ENCODE measurements around the gene KPNA6.
"Not testable (repeated sequence)": the region's sequence is repeated elsewhere in the genome, so short reads cannot be mapped to it uniquely, and the experiment has no call there.

The KPNA6 gene

DNA sequence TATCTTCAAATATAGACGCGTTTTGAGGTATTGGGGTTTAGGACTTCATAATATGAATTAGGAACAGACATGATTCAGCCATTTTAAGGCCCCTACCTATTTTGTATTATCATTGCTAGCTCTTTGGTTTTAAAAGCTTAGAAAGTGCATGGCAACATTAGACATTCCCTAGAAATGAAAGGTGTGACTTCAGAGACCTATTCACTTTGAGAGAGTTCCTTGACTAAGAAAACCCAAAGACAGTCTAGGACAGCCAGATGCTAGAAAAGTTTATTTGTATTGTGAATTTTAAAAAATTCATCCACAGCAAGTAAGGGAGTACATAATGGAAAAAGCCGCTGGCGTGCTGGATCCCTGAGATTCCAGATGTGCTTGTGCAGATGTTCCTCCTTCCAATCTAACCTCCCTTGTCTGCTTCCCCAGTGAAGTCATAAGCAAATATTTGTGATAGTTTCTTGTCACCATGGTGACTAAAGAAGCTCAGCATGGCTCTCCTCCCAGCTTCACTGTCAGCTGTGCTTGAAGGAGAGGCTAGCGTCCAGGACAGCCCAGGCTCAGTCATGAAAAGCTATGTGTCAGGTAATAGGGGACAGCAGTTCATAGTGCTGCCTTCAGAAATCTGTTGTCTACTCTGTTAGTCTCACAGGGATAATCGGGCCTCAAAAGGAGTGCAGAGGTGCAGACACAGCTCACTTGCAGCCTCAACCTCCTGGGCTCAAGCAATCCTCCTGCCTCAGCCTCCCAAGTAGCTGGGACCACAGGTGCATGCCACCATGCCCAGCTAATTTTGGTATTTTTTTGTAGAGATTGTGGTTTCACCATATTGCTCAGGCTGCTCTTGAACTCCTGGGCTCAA, 34.8 kb downstream of the KPNA6 start:
- no peak for DNase-seq (ENCODE audit: low spot score)

DNA sequence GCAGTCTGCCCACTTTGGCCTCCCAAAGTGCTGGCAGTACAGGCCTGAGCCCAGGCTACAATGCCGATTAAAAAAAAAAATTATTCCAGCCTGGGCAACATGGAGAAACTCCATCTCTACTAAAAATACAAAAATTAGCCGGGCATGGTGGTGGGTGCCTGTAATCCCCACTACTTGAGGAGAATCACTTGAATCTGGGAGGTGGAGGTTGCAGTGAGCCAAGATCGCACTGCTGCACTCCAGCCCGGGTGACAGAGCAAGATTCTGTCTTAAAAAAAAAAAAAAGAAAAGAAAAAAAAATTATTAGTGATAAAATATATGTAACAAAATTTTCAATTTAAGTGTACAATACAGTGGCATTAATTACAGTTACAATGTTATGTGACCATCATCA, 35.4 kb downstream of the KPNA6 start:
- not testable (repeated sequence) for DNase-seq (ENCODE audit: low spot score)

DNA sequence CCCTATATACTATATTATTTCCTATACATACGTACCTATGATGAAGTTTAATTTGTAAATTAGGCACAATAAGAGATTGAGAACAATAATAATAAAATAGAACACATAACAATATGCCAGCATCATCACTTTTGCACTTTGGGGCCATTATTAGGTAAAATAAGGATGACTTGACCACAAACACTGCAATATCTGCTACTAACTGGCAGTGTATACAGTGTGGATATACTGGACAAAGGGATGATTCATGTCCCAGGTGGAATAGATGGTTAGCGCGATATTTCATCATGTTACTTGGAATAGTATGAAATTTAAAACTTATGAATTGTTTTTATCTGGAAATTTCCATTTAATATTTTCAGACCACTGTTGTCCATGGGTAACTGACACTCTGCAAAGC, 36.2 kb downstream of the KPNA6 start:
- DNase-seq (ENCODE audit: low spot score): no peak

DNA sequence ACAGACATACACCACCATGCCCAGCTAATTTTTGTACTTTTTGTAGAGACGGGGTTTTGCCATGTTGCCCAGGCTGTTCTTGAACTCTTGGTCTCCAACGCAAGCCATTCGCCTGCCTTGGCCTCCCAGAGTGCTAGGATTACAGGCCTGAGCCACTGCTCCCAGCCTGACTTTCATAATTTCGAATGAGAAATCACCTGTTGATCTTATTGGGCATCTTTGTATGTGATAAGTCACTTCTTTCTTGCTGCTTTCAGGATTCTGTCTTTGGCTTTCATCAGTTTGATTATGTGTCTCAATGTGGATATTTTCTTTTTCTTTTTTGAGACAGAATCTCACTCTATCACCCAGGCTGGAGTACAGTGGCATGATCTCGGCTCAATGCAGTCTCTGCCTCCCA, 39.9 kb downstream of the KPNA6 start:
- not testable (repeated sequence) for DNase-seq (ENCODE audit: low spot score)

DNA sequence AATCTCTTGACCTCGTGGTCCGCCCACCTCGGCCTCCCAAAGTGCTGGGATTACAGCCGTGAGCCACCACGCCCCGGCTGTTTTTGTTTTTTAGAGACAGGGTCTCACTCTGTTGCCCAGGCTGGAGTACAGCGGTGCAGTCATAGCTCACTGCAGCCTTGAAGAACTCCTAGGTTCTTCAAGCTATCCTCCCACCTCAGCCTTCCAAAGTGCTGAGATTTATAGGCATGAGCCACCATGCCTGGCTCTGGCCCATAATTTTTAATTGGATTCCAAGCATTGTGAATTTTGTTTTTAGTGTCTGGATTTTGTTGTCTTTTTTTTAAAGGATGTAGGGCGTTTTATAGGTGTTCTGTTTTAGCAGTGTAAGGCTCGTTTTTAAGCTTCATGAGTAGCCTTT, 43.0 kb downstream of the KPNA6 start:
- no peak for DNase-seq (ENCODE audit: low spot score)

DNA sequence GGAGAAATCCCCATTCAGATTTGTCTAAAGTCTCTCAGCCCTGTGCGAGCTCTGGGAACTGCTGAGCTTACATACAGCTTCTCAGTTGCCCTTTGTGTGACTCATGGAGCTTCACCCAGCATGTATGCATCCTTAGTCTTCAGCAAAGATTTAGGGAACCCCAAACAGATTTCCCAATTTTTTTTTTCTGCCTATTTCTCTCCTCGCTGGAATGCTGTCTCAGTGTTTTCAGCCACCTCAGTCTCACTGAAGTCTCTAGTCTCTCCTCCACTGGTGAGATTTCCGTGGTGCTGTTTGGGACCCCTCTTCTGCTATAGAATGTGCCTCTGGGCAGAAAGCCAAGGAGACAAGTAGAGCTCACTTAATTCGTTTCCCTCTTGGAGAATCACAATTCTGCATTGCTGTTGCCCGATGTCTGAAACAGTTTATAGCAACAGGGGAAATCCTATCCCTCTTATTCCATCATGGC, 43.5 kb downstream of the KPNA6 start:
- no peak for DNase-seq (ENCODE audit: low spot score)

DNA sequence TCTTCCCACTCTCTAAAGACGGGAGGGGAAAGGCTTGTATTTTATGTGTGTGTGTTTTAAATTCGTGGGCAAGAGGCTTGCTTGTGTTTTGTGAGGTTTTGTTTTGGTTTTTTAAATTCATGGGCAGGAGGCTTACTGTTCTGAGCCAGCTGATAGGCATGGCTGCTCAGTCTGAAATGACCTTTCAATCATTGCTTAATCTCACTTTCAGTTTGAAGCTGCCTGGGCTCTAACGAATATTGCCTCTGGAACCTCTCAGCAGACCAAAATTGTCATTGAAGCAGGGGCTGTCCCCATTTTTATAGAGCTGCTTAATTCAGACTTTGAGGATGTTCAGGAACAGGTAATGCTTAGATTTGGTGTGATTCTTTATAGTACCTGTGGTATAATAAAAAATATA, 51.3 kb downstream of the KPNA6 start:
- DNase-seq (ENCODE audit: low spot score): no peak

DNA sequence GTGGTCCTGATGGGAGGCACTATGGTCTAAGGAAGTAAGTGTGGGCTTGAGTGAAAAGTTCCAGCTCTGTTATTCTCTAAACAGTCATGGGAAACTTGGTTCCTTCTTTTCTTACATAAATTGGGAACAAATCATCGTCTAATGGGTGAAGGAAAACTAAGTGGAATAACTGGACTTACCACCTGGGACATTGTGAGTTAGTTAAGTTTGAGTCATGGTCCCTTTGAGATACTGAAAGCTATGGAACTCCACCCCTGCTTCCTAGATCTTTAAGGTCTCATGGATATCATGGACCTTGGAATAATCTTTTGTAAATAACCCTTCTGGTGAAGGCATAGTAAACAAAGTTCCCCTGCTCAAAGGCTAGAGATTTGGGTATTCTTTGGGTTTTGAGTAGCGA, 55.5 kb downstream of the KPNA6 start:
- DNase-seq (ENCODE audit: low spot score): no peak

DNA sequence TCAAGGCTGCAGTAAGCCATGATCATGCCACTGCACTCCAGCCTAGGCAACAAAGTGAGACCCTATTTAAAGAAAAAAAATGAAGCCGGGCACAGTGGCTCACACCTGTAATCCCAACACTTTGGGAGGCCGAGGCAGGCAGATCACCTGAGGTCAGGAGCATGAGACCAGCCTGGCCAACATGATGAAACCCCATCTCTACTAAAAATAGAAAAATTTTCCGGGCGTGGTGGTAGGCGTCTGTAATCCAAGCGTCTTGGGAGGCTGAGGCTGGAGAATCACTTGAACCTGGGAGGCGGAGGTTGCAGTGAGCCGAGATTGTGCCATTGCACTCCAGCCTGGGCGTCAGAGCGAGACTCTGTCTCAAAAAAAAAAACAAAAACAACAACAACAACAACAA, 57.8 kb downstream of the KPNA6 start:
- not testable (repeated sequence) for DNase-seq (ENCODE audit: low spot score)

DNA sequence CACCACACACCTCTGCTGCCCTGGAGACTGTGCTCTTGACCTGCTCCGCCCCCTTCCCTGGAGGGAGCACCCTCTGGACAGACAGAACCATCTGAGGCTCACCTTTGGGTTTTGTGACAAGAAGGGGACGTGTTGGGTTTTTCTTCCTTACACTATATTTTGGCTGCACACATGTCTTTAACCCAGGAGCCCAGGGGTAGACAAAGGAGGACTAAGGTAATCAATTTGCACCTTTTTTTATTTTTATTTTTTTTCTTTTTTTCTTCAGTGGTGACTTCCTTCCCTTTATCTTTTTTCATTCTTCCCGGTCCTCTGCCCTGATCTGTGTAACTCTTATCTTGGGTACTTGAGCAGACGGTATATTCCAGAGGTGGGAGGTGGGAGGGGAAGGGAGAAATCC, 63.1 kb downstream of the KPNA6 start:
- no peak for DNase-seq (ENCODE audit: low spot score)

DNA sequence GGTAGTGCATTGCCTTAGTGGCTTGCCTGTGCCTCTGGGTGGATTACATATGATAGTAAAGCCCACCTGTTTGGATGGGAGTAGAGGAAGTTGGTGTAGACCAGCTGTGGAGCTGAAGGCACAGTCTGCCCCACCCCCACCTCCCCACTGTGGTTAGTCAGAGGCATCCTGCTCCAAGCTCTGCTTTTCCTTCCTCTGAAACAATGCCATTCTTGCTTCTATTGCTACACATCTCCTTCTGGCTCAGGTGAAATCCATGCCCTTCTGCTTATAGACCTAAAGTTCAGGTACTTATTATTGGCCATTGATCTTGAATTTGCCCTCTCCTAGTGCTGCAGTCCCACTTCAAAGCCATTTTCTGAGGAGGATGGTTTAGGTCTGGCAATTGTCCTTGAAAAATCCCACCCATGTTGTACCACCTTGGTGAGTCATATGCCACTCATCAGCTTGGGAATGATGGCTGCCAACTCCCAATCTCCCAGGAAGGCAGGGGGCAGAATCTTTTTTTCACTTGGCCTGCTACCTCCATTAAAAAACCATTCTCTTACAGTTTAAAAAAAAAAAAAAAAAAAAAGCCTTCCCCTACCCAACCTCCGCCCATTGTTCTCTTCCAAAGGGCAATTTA, 64.9 kb downstream of the KPNA6 start:
- DNase-seq (ENCODE audit: low spot score): peak; percentile 53

DNA sequence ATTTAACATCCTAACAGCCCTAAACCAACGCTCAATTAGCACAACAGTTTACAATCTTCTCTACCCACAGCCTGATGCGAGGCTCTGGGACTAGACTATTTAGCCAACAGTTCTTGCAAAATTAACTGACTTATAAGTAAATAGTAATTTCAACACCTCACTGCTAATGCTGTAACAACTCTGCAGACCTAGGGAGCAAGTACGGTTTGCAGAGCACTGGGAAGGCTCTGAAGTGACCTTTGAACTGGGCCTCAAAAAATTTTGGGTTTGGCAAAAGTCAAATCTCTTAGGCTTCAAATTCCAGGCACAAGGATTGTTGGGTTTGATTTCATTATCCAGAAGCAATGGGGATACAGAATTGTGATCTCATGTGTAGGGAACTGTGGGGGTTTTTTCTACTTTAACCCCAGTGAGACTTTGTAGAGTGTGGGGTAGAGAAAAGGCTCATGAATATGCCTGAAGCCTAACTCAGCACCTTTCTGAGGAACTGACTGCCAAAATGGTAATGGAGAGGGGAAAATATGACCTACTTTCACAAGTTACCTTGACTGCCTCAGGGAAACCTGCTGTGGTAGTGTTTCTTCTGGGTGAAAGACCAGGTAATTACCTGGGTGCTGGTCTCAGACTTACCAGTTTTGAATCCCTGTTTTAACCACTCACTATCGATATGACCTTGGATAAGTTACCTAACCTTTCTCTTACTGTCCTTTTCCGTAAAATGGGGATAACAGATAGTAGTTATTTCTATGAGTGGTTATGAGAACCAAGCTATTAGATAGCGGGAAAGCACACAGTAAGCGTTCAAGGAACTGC, 70.7 kb downstream of the KPNA6 start:
- no peak for DNase-seq (ENCODE audit: low spot score)

DNA sequence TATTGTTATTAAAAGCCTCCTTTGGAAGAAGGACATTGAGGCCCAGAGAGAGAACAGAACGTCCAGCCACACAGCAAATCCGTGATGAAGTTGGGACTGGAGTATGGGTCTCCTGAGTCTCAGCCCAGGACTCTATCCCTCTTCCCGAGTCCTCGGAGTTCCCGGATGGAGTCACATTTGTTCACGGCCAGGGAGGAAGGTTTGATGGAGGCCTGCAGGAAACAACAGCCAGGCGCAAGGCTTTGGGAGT, 71.3 kb downstream of the KPNA6 start:
- DNase-seq (ENCODE audit: low spot score): no peak

DNA sequence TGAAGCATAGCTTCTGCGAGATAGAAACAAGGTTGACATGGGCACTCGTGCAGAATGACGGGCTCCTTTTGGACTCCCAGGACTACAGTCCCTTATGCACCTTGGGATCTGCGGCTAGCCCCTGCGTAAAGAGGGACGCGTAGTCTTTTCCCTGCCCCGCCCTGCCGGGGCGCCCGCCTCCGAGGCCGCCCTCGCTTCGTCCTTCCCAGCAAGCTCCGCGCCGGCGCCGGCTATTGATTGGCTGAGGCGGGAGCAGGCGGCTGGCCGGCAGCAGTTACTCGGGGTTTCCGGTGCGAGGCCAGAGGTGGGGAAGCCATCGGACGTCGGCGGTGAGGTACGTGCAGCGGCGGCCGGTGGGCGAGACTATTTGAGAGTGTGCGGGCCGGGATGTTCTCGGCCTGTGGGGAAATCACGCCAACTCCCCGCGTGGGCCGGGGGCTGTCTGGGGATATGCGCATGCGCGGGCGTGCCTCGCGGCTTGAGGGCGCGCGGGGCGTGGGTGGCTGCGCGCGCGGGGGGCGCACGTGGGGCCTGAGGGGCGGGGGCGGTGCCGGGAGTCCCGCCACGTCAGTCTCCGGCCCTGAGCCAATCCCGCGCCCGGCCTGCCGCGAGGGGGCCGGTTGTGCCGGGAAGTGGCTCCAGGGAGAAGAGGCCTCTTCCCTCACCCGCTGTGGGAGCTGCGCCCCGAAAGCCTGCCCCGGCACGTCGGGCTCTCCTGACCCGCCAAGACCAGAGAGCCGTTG, 71.8 kb downstream of the KPNA6 start, which contains the start of gene TXLNA:
Gene TXLNA, plus strand, starts transcription at position 233 of the 743 bp plus-strand sequence. CDS start 671 bp downstream, outside the sequence.
- DNase-seq (ENCODE audit: low spot score): peak; percentile 85

DNA sequence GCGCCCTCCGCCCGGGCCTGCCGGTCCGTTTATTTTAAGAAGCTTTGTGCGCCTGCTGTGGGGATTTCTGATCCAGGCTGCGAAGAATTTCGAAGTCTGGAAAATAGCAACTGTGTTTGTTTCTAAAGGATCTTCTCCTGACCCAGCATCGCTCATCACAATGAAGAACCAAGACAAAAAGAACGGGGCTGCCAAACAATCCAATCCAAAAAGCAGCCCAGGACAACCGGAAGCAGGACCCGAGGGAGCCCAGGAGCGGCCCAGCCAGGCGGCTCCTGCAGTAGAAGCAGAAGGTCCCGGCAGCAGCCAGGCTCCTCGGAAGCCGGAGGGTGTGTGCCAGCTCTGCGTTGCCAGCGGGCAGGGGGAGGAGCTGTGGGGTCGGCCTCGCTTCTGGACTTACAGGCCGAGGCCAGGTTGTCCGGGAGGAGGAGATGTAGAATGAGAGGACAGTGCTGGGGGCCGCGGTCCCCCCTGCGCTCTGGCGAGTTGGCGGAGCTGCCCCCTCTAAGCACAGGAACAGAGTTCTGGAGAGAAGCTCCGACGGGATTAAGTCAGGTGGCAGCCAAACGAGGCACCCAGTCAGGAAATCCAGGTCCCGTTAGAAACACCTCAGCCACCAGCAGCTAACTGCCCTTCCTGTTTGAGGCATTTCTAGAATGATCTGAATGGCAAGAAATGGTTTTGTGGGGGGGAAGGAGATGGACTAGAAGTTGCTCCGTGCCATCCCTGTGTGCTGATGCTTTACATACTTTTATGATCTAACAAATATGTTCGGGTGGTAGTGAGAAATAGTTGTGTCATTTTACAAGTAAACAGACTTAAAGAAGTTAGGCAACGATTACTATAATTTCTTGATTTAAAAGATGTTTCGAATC, 72.6 kb downstream of the KPNA6 start:
- peak; percentile 36 for DNase-seq (ENCODE audit: low spot score)

DNA sequence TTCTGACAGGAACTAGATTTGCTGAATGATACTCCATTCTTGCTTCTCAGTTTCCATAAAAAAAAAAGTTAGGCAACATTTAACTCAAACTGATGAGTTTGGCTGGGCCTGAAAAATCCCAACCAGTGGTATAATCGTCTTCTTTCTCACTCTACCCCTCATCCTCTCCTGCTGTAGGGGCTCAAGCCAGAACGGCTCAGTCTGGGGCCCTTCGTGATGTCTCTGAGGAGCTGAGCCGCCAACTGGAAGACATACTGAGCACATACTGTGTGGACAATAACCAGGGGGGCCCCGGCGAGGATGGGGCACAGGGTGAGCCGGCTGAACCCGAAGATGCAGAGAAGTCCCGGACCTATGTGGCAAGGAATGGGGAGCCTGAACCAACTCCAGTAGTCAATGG, 73.2 kb downstream of the KPNA6 start:
- no peak for DNase-seq (ENCODE audit: low spot score)

DNA sequence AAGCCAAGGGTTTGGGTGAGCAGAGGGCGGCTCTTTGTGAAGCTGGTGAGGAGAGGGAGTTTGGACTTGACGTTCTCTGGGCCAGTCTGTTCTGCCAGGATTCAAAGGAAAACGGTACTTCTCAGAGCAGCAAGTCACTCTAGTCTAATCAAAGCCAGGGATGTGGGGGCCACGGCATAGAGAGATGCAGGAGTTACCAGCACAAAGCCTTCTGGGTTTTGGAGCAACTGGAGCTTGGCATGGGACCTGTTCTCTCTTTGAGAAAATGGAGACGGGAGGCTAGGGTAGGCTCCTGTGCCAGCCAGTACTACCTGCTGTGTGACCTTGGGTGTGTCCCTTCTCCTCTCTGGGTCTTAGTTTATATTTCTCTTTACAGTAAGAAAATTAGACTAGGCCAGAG, 73.7 kb downstream of the KPNA6 start:
- DNase-seq (ENCODE audit: low spot score): no peak

DNA sequence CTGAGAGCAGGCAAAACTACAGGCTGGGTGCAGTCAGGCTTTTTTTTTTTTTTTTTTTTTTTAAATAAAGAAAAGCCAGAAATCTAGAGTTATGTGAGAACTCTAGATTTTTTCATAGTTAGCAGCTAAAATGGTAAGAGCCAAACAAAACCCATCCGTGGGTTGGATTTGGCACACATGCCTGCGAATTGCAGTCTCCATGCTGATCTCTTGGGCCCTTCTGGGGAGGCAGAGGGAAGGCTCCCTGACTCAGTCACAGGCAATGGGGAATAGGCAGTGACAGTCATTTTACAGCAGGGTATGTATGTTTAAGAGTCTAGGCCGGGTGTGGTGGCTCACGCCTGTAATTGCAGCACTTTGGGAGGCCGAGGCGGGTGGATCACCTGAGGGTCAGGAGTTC, 74.2 kb downstream of the KPNA6 start:
- no peak for DNase-seq (ENCODE audit: low spot score)

DNA sequence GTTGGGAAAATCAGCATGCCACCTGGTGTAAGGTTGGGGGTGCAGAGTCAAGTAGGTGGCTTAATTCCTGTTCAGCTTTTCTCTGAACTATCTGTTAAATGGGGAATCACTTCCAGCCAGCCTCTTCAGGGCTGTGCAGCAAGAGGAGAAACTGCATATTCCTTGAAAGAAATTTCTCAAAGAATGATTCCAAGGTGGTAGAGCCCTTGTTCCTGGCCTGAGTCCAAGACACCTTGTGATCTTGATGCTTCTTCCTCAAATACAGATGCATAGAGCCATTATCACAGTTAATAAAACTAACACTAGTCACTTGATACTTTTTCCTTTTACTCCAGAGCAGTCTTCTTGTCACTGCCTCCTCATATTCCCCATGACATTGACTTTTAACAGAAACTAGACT, 76.8 kb downstream of the KPNA6 start:
- DNase-seq (ENCODE audit: low spot score): no peak

DNA sequence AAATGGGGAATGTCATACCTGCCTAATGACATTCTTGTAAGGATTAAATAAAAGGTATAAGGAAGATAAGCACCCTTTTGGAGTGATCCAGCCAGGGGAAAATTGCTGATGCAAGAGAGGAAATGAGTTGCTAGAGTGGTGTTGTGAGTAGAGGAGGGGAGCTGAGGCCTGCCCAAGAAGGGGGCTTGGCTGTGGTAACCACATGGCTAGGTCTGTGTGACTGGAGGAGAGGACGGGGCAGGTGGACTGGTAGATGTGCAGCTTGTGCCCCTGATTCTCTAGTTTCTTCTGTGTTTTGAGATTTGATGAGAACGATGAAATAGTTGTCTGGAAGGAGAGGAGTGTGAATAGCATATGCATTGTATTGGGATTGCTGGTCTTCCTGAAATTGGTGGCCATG, 78.2 kb downstream of the KPNA6 start:
- no peak for DNase-seq (ENCODE audit: low spot score)

DNA sequence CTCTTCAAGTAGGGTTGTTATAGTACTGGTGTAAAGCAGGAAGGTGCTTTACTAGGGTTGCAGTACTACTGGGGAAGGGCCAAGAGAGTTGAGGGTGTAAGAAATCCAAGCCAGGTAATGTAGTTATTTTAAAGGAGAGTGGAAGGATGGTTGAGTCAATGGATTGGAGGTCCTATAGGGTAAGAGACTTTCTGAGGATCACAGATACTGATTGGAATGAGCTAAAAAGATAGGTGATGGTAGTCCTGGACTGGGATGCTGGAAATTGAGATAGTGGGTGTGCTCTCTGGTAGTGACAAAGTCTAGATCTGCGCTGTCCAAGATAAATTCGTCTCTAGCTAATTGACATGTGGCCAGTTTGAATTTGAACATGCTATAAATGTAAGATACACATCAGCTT, 78.6 kb downstream of the KPNA6 start:
- DNase-seq (ENCODE audit: low spot score): no peak

All from kidney capillary endothelial cell (primary cell).